Heart left ventricle (tissue), 16 donors: Measurements from ENCODE around the gene LRRC2. TPM values are rescaled to one million over a fixed set of nuclear protein-coding genes. Genes with fewer than 3 reads are reported as not detected.

Experiments used
- ATAC-seq, 4 donors: fragments of 200-7000 bp; cut with Tn5 transposase; one replicate each; pipeline ENCODE4 v1.9.1; 2020 to 2022; ENCODE audit warnings: moderate library complexity in 4 of 4, mild to moderate bottlenecking in 3 of 4, moderate number of reproducible peaks in 1 of 4
- DNase-seq, 5 donors: peaks; one replicate each; pipeline ENCODE4 v3.0.0-alpha.2; 2020
- H3K27ac ChIP-seq, 12 donors: fragments of 200-600 bp; sonication (generic) in 4 of 12; one replicate each; pipeline versions ENCODE4 v1.5.0 to v1.8.0; 2016 to 2022; ENCODE audit warnings: mild to moderate bottlenecking in 2 of 12
- H3K27me3 ChIP-seq, 9 donors: fragments of 200-600 bp; sonication (generic) in 2 of 9; one replicate each; pipeline versions ENCODE4 v1.5.1 to v1.8.0; 2016 to 2022; ENCODE audit warnings: mild to moderate bottlenecking in 3 of 9
- H3K36me3 ChIP-seq, 9 donors: fragments of 200-600 bp; sonication (generic) in 2 of 9; one replicate each; pipeline versions ENCODE4 v1.5.0 to v1.8.0; 2018 to 2022; ENCODE audit warnings: mild to moderate bottlenecking in 2 of 9
- H3K4me1 ChIP-seq, 12 donors: fragments of 200-600 bp; sonication (generic) in 4 of 12; one replicate each; pipeline versions ENCODE4 v1.5.0 to v1.8.0; 2016 to 2022; ENCODE audit warnings: mild to moderate bottlenecking in 3 of 12
- H3K4me3 ChIP-seq, 12 donors: fragments of 200-600 bp; sonication (generic) in 4 of 12; one replicate each; pipeline versions ENCODE4 v1.5.0 to v1.8.0; 2017 to 2022; ENCODE audit warnings: mild to moderate bottlenecking in 9 of 12, moderate library complexity in 4 of 12
- H3K9me3 ChIP-seq, 12 donors: fragments of 200-600 bp; sonication (generic) in 4 of 12; one replicate each; pipeline versions ENCODE4 v1.5.0 to v1.8.0; 2016 to 2022; ENCODE audit warnings: mild to moderate bottlenecking in 1 of 12
- POLR2A ChIP-seq, 2 donors: fragments of 450-650 bp; IDR thresholded peaks; one replicate each; pipeline ENCODE4 v1.6.1; 2017; ENCODE audit warnings: antibody characterized with exemption in 2 of 2, mild to moderate bottlenecking in 2 of 2, moderate library complexity in 2 of 2
- WGBS, 4 donors: extraction: QIAGEN DNeasy Blood & Tissue Kit in 2 of 4; methylation state at CpG; one replicate each; pipeline versions ENCODE4 v1.1.5 to v1.1.7; 2013 to 2018; 5-methylcytosine and 5-hydroxymethylcytosine counted together
- intact Hi-C, 10 donors: fragments of 100-400 bp; cut with DNase I; formaldehyde crosslinking; loops; one replicate each; pipeline versions ENCODE4 v1.11.1 to v1.14.2; 2022
- polyA plus RNA-seq, 2 donors: library from polyadenylated mRNA; stranded (reverse); fragments of 200-250 nt; gene quantifications; one replicate each; pipeline ENCODE4 v1.2.3, GENCODE V29; 2013
- total RNA-seq, 9 donors: library from RNA; depleted of rRNA in 2 of 9; stranded (reverse); fragments of >200 nt in 2 of 9; fragmentation: NEBNext Ultra II Directional in 3 of 9; extraction: Animal tissue kit (Norgen Biotek cat#: 25700) in 3 of 9; gene quantifications; one replicate each; pipeline versions ENCODE4 v1.1.0 to v1.2.4, GENCODE V29; 2016 to 2023
- TF ChIP-seq, protein P1 (sequence below), 12 donors: fragments of 200-600 bp; sonication (generic) in 4 of 12; IDR thresholded peaks; one replicate each; pipeline versions ENCODE4 v1.5.0 to v1.8.0; 2018 to 2022; ENCODE audit warnings: antibody characterized with exemption in 12 of 12, mild to moderate bottlenecking in 5 of 12
- donor health status: ischemic (EF 13 %, LVEDD 7.1; RV severe dilation, severe dysfunction).
- donor health status: healthy with polysubstance abuse.
- donor health status: DM: no; HTN: yes; CAD: no.
- donor health status: DM: no; HTN: no; CAD: no.
- donor health status: ischemic (EF 25% LVEDD 6.9; RV normal size, moderate dysfunction).
- donor health status: ischemic (EF 25% LVEDD 5.7; RV mildly dilated, moderate dysfunction).
- donor health status: healthy.
- donor health status: DM: yes; HTN: yes; CAD: no.
- donor health status: ischemic (EF 35%, LVEDD 5.7; RV mildly dilated, moderate dysfunction).
- donor health status: nonischemic (EF 11% LVEDD 7.7; RV severe dilation, severe dysfunction).
- donor health status: DM: yes; HTN: yes; CAD: no.
- donor health status: PGD.
- donor health status: ischemic (EF 29% LVEDD 5.4; RV normal size, mild dysfunction).
- donor health status: nonischemic (EF 23%, LVEDD 6.1; RV moderate dilation, normal function).

LRRC2 gene
- total and polyA plus RNA-seq, 11 donors: 20.7 to 147 (median 83.7) TPM

DNA sequence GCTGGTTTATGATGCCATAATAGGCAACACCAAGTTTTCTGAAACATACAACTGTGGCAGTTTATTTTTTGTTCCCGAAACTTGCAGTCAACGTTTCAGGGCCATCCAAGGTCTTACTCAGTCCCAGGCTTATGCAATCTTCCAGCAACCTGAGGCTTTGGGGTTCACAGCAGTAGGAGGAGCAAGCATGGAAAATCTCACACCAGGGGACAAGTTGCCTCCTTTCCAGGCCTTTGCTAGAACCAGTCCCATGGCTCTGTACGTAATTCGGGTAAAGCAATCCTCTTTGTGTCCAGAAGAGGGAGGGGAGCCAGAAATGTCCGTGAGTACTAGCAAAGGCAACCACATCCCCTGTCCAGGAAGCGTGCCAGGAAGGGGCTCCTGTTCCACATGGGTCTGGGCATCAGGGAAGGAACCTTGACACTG lies 41.5 kb upstream of the LRRC2 start:
- WGBS, 4 donors: 71 to 86% (median 73%) methylated on average over 6 of the region's 6 CpGs
- DNase-seq (no peak), ATAC-seq (no peak)
- Histone ChIP-seq H3K36me3 (no peaks in the 10 kb centered on the region), H3K4me3 (no peak overlapping the region), H3K27ac (no peak overlapping the region), H3K27me3 (no peaks in the 10 kb centered on the region), H3K9me3 (no peaks in the 10 kb centered on the region), H3K4me1 (peaks cover 0 to 18% (median 0%) of the 10 kb centered on the region in 12 donors)
- intact Hi-C loops: no loop called here
- TF ChIP-seq, protein P1, sequence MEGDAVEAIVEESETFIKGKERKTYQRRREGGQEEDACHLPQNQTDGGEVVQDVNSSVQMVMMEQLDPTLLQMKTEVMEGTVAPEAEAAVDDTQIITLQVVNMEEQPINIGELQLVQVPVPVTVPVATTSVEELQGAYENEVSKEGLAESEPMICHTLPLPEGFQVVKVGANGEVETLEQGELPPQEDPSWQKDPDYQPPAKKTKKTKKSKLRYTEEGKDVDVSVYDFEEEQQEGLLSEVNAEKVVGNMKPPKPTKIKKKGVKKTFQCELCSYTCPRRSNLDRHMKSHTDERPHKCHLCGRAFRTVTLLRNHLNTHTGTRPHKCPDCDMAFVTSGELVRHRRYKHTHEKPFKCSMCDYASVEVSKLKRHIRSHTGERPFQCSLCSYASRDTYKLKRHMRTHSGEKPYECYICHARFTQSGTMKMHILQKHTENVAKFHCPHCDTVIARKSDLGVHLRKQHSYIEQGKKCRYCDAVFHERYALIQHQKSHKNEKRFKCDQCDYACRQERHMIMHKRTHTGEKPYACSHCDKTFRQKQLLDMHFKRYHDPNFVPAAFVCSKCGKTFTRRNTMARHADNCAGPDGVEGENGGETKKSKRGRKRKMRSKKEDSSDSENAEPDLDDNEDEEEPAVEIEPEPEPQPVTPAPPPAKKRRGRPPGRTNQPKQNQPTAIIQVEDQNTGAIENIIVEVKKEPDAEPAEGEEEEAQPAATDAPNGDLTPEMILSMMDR (IDR thresholded peaks at IDR 0.05): no peak
- TF ChIP-seq POLR2A (IDR thresholded peaks at IDR 0.05): no peak

DNA sequence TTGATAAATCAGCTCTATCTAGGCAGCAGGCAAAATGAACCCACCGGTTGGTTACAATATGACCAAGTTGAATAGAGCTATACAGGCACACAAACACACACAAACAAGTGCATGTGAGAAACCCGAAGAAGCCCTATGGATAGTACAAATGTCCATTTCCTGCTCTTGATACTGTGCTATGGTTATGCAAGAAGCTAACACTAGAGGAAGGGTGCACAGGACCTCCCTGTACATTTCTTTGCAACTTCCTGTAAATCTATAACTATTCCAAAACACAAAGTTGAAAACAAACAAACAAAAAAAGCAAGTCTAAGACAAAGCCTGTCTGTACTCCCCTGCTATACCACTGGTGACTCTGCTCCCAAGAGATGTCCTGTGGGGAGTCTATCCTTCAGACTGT lies 38.0 kb upstream of the LRRC2 start:
- H3K36me3 ChIP-seq: no peaks in the 10 kb centered on the region
- H3K27me3 ChIP-seq: no peaks in the 10 kb centered on the region
- H3K4me3 ChIP-seq: no peak overlapping the region
- H3K9me3 ChIP-seq: no peaks in the 10 kb centered on the region
- WGBS, 4 donors: 79 to 85% (median 83%) methylated on average over 2 of the region's 2 CpGs
- ATAC-seq: no peak
- no peak overlapping the region for H3K27ac ChIP-seq
- peaks cover 0 to 10% (median 0%) of the 10 kb centered on the region in 12 donors for H3K4me1 ChIP-seq
- DNase-seq: no peak
- intact Hi-C loops: no loop called here
- TF ChIP-seq, protein P1 (IDR thresholded peaks at IDR 0.05): no peak
- no peak for TF ChIP-seq POLR2A (IDR thresholded peaks at IDR 0.05)

DNA sequence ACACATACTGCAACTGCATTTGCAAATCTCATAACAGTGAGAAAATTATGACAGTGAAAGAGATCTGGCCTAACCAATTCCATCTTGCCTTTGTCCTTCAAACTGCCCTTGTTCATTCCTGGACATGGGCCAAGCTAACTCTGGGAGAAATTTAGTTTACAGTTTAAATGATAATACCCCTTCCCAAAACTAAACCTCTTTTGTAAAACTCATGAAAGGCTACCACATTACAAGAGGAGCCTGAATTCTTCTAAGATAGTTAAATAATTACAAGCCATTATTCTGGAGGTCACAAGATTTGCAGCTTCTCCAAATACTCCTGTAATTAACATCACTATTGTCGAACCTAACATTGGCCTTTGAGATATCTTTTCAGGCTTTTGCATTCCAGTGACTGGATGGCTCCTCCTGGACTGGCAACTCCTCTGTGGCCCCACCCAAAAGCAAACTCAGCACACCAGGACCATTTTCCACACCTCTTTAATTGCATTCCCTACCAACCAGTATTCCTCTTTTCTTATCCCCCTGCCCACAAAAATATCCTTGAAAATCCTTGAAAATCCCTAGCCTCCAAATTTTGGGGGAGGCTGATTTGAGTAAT lies 37.4 kb upstream of the LRRC2 start:
- intact Hi-C loops: no loop called here
- Histone ChIP-seq H3K4me3 (no peak overlapping the region), H3K27ac (no peak overlapping the region), H3K4me1 (peaks cover 0 to 9% (median 0%) of the 10 kb centered on the region in 12 donors), H3K27me3 (no peaks in the 10 kb centered on the region), H3K36me3 (no peaks in the 10 kb centered on the region), H3K9me3 (no peaks in the 10 kb centered on the region)
- DNase-seq: no peak
- ATAC-seq: no peak
- 28 to 52% (median 39%) methylated on average over 1 of the region's 1 CpG for WGBS, 4 donors
- TF ChIP-seq POLR2A (IDR thresholded peaks at IDR 0.05): no peak
- TF ChIP-seq, protein P1 (IDR thresholded peaks at IDR 0.05): no peak

DNA sequence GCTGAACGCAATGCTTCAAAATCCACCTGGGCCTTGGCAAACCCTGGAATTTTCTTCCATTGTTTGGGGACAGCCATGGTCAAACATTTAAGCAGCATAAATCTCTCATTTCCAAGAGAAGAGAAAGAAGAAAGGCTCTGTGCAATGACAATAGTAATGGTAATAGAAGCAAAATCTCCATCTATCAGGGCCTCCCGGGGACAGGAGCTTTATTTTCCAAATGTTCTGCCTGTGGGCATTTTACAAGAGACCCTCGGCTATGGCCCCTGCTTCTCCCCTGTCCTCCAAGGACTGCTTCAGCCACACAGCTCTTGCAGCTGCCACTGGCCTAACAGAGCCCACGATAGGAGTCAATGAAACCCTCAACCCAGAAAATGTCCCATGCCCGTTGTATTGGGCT lies 33.5 kb upstream of the LRRC2 start:
- Histone ChIP-seq H3K27me3 (no peaks in the 10 kb centered on the region), H3K27ac (no peak overlapping the region), H3K4me3 (no peak overlapping the region), H3K36me3 (no peaks in the 10 kb centered on the region), H3K4me1 (peaks cover 0 to 9% (median 0%) of the 10 kb centered on the region in 12 donors), H3K9me3 (no peaks in the 10 kb centered on the region)
- DNase-seq (no peak), ATAC-seq (no peak)
- intact Hi-C loops: no loop called here
- no peak for TF ChIP-seq POLR2A (IDR thresholded peaks at IDR 0.05)
- TF ChIP-seq, protein P1 (IDR thresholded peaks at IDR 0.05): no peak
- 64 to 93% (median 85%) methylated on average over 5 of the region's 5 CpGs for WGBS, 4 donors
